HG02870 (cell line): ENCODE data around the gene ROPN1B.

Experiments used
- ATAC-seq: cut with Tn5 transposase; IDR thresholded peaks from one replicate; pipeline ENCODE4 v1.9.1; 2021; ENCODE audit warnings: mild to moderate bottlenecking, moderate library complexity; ENCODE audit not compliant: unreplicated experiment

The ROPN1B gene

DNA sequence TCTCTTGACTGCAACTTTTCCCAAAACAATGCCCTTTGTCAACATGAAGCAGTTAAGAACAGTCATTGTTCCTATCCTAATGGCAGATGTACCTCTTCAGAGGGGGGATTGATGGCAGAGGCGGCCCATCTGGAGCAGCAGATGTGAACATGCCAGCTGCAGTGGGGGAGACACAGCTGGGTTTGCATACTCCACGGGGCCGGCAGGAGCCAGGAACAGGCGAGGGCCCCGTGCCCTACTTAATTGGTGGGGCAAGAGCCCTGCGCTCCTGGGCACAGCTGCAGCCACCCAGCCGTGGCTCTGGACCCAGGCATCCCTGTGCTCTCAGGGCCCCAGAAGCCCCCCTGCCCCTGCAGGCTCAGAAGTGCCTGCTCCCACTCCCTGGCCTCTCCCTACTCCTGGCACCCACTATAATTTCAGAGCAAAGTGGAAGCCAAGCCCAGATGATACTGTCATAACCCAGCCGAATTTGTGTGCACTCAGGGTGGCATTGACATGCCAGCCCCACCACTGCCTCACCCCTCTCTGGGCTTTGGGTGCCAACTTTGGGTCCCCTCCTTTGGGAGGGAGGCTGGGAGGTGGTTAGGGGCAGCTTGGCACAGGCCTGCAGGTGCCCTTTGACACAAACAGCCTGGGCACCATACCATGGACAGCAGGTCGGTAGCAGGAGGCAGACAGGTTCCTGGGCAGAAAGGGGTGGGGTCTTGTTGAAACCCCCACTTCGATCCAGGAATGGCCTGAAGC lies 34.6 kb downstream of the ROPN1B start:
- ATAC-seq: no peak

GRCh38 chr3:126004217-126004616 lies 35.2 kb downstream of the ROPN1B start:
- no peak for ATAC-seq

- ATAC-seq: no peak
Measured at GRCh38 chr3:126004692-126005091, 35.7 kb downstream of the ROPN1B start.

DNA sequence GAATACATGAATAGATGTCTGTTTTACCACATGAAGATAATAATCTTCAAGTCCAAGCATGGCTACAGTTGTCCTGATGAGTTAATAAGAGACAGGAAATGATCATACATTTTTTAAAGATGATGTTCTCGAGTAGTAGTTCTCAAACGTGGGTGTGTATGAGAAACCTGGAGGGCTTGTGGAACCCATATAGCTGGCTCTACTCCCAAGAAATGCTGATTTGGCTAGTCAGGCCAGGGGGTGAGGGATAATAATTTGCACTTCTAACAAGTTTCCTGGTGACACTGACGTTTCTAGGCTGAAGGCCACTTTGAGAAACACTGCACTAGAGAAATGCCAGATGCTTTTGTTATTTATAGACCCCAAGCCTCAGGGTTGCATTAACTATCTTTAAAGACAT lies 37.0 kb downstream of the ROPN1B start:
- ATAC-seq: no peak

DNA sequence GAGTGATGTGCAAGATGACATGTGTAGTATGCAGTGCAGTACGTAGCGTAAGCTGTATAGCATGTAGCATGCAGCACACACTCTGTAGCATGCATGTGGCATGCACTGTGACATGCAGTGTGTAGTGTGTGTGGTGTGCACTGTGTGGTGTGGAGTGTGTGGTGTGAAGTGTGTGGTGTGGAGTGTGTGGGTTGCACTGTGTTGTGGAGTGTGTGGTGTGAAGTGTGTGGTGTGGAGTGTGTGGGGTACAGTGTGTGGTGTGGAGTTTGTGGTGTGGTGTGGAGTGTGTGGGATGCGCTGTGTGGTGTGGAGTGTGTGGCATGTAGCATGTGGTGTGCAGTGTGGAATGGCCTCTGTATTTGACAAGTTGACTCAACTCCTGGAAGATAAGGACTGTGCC lies 39.2 kb downstream of the ROPN1B start:
- no peak for ATAC-seq

DNA sequence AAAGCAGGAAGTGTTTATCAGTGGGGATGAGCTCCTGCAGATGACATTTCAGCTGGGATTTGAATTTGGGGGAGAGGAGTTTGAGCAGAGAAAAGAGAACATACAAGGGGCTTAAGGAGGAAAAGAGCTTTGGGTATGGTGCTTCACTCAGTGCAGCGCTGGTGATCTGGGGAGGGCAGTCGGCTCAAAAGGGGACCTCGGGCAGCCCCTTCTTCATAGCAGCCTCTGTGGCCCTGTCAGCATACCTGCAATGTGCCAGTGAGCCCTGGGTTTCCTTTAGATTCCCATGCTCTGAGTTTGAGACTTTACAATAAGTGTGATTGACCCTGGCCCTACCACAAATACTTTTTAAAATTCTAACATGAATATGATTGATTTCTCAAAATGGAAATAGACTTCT lies 40.2 kb downstream of the ROPN1B start:
- ATAC-seq: no peak

DNA sequence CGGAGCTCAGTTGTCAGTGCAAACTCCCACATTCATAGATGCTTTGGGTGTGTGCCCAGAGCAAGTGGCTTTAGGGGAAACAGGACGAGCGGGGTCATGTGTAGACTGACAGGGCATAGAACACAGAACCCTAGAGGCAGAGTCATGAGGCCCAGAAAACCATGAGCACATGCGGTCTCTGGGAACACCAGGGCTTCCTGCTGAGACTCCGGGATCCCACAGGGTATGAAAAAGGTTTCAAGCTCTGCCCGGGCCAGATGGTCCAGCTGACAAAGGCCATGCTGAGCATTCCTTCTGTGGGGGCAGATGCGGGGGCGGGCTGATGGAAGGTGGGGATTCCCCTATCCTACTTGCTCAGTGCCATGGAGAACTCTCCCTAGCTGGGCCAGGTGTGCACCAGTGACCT lies 44.8 kb downstream of the ROPN1B start:
- no peak for ATAC-seq

GRCh38 chr3:126014252-126014651 lies 45.3 kb downstream of the ROPN1B start:
- ATAC-seq: no peak

DNA sequence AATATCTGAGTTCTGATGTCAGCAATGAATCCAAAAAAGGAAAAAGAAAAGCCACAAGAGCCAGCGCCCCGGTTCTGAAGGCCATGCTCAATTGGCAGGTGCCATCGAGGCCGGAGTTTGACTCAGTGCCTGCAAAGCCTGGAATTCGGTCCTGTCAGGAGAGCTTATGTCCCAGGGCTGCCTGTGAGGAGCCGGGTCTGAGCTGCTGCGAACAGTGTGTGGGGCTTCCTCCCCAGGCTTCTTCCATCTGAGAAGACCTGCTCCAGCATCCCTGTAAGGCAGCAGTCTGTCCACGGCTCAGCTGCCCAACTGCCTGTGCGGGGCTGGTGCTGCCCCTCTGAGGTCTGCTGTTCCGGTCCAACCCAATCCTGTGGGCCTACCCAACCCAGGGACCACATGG lies 46.1 kb downstream of the ROPN1B start:
- ATAC-seq: no peak

DNA sequence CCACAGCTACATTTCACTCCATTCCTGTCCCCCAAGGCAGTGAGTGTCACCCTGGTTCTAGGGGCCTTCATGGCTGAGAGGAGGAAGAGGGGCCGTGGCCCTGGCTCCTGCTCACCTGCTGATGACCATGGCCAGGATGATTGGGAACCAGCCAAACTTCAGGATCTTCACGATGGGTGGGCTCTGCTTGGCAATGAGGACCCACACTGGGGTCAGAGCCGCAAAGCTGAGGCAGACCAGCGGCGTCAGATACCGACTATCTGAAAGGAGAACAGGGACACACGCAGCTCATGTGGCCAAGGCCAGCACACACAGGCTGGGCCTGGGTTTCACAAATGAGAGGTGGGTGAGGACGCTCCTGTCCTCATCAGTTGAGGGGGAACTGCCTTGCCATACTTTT lies 47.6 kb downstream of the ROPN1B start:
- no peak for ATAC-seq

- no peak for ATAC-seq
Measured at GRCh38 chr3:126017362-126017761, 48.4 kb downstream of the ROPN1B start.

DNA sequence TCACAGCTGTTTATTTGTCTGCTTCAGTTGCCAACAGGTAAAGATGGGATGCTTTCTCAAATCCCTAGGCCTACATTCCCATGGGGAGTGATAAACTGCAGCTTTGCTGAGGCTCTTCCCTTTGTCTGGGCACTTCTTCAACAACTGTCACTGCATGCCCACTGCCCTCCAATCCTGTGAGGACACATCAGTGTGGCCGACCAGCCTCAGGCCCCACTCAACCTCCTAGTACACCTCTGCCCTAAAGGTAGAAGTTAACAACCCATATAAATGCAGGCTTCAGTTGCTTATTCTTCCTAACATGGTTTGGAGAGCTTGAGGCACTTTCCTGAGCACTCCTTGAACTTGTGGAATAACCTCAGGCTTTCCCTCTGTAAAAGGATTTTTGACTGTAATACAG lies 49.6 kb downstream of the ROPN1B start:
- ATAC-seq: no peak

GRCh38 chr3:126018995-126019394 lies 50.0 kb downstream of the ROPN1B start:
- ATAC-seq: no peak

DNA sequence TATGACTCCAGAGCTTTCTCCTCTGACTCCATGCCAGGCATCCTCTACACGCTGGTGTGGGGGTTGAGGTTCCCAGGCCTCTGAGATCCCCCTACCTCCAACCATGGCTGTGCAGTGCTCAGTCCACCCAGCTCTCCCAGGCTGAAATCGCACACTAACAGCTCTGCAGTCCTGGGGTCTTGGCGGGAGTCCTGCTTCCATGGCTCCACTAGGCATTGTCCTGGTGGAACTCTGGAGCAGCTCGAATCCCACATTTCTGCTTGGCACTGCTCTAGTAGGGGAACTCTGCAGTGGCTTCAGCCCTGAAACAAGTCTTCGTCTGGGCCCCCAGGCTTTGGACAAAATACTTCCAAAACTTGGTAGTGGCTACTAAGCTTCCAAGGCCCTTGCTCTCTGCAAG lies 50.7 kb downstream of the ROPN1B start:
- ATAC-seq: no peak

DNA sequence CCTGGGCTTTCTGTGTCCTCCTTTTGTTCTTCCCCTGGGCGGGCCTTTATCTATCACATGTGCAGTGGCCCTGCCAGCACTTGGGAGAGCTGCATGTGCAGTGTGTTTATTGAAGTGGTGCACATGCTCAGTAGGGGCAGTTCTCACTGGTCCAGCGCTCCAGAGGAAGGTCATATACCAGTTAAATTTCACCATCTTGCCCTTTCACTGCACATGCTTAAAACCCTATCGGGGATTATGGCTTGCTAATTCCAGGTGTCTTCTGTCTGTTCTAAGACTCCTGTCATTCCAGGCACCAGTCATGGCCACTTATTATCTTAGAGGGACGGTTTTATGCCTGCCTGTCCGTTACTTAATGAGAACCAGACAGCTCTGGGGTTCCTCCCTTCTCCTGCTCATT lies 52.2 kb downstream of the ROPN1B start:
- ATAC-seq: no peak

DNA sequence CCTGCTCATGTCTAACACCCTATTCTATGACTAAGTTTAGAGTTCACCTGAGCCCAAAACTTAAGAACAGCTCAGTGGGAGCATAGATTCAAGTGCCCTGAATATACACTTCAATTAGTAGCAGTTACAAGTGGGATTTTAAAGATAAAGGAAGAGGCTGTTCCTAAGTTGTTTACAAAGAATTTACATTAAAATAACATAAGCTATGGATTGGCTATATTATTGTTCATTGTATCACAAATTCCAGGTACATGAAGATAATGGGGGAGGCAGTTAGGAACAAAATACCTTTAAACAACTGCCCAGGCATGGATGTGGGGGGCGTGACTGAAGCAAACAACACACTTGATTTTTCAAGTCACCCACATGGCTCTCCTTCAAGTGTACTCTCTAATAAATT lies 52.7 kb downstream of the ROPN1B start:
- no peak for ATAC-seq

DNA sequence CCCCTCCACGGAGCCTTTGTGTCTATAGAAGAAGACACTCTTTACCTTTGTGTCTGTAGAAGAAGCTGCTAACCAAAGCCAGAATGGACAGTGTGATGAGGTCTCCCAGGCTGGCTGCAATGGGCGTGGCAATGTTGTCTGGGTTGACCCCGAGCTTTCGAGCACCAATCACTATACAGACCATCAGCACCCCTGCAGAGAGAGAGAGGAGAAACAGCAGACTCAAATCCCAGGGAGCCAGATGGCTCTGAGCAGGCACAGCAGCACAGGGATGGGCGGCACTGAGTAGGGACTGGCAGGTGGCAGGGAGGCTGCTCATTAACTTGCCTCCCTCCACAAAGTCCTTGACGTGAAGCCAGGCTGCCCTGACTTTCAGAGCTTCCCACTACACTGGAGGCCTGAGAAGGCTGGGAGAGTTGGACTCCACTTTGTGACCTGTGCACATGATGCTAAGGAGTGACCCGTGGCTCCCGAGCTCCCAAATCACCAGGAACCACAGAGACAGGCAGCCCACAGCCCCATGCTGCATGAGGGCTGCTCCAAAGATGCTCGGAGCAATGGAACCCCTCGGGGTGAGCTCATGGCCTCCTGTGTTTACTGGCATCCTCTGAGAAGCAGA lies 53.9 kb downstream of the ROPN1B start:
- no peak for ATAC-seq

DNA sequence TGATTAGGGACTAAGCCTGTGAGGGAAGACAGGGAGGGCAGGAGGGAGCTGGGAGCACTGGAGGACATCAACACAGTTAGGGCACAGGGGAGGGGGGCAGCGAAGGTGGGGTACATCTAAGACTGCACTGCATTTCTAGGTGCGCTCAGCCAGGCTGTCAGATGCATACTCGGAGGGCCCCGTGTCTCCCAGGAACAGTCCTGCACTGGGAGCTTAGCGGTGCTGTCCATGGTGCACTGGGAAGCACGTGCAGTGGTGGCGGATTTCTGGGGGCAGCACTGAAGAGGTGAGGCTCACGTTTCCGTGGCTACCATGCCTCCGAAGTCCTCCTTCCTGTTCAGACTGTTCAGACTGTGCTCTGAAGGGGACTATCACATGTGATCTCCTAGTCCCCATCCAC lies 54.4 kb downstream of the ROPN1B start:
- no peak for ATAC-seq

GRCh38 chr3:126024049-126024854 lies 55.3 kb downstream of the ROPN1B start:
- no peak for ATAC-seq

GRCh38 chr3:126025116-126025729 lies 56.2 kb downstream of the ROPN1B start:
- ATAC-seq: no peak

- ATAC-seq: no peak
Measured at GRCh38 chr3:126025862-126026261, 56.9 kb downstream of the ROPN1B start.
